ENCODE measurements around the gene ZNF565. TPM values are rescaled to one million over a fixed set of nuclear protein-coding genes. Genes with fewer than 3 reads are reported as not detected.
A peak's percentile ranks its signal among the peaks of the same experiment; 100 is the strongest.

The ZNF565 gene
- total RNA-seq, 4 donors from 2014 or later = 3.6 to 9.8 (median 6.2) TPM

- Histone ChIP-seq H3K27me3 (no peaks in the 10 kb centered on the region), H3K4me1 (peaks cover 8% of the 10 kb centered on the region), H3K36me3 (peaks cover 66% of the 10 kb centered on the region), H3K27ac (no peak overlapping the region), H3K9me3 (no peaks in the 10 kb centered on the region), H3K4me3 (no peak overlapping the region)
- no peak for TF ChIP-seq POLR2AphosphoS5 (IDR thresholded peaks at IDR 0.05)
- TF ChIP-seq CTCF (IDR thresholded peaks at IDR 0.05) = no peak
- no peak for TF ChIP-seq EP300 (IDR thresholded peaks at IDR 0.05)
- no peak for TF ChIP-seq POLR2A (IDR thresholded peaks at IDR 0.05)
- DNase-seq (ENCODE audit: low spot score in 2 of 2) = no peak
- WGBS = 60% methylated on average over 5 of the region's 5 CpGs
Measured at GRCh38 chr19:36225219-36225892, 10.9 kb upstream of the ZNF565 start.

GRCh38 chr19:36222503-36222902 lies 8.0 kb upstream of the ZNF565 start:
- peaks cover 42% of the 10 kb centered on the region for H3K36me3 ChIP-seq
- no peak for DNase-seq (ENCODE audit: low spot score in 2 of 2)
- 97% methylated on average over 4 of the region's 4 CpGs for WGBS

GRCh38 chr19:36221474-36221873 lies 7.0 kb upstream of the ZNF565 start:
- H3K27ac ChIP-seq = no peak overlapping the region
- no peak overlapping the region for H3K4me3 ChIP-seq
- no peak for DNase-seq (ENCODE audit: low spot score in 2 of 2)
- H3K36me3 ChIP-seq = peaks cover 32% of the 10 kb centered on the region
- no peaks in the 10 kb centered on the region for H3K27me3 ChIP-seq
- TF ChIP-seq EP300 (IDR thresholded peaks at IDR 0.05) (no peak), POLR2AphosphoS5 (IDR thresholded peaks at IDR 0.05) (no peak)
- WGBS = 92% methylated on average over 4 of the region's 4 CpGs
- no peaks in the 10 kb centered on the region for H3K9me3 ChIP-seq
- peaks cover 12% of the 10 kb centered on the region for H3K4me1 ChIP-seq

More at GRCh38 chr19:36222503-36222902, 8.0 kb upstream of the ZNF565 start:
- no peaks in the 10 kb centered on the region for H3K9me3 ChIP-seq
- H3K27me3 ChIP-seq = no peaks in the 10 kb centered on the region
- no peak for TF ChIP-seq POLR2A (IDR thresholded peaks at IDR 0.05)
- no peak for TF ChIP-seq POLR2AphosphoS5 (IDR thresholded peaks at IDR 0.05)
- TF ChIP-seq EP300 (IDR thresholded peaks at IDR 0.05) = no peak
- TF ChIP-seq CTCF (IDR thresholded peaks at IDR 0.05) = no peak
- H3K27ac ChIP-seq = no peak overlapping the region
- peaks cover 8% of the 10 kb centered on the region for H3K4me1 ChIP-seq
- no peak overlapping the region for H3K4me3 ChIP-seq

DNA sequence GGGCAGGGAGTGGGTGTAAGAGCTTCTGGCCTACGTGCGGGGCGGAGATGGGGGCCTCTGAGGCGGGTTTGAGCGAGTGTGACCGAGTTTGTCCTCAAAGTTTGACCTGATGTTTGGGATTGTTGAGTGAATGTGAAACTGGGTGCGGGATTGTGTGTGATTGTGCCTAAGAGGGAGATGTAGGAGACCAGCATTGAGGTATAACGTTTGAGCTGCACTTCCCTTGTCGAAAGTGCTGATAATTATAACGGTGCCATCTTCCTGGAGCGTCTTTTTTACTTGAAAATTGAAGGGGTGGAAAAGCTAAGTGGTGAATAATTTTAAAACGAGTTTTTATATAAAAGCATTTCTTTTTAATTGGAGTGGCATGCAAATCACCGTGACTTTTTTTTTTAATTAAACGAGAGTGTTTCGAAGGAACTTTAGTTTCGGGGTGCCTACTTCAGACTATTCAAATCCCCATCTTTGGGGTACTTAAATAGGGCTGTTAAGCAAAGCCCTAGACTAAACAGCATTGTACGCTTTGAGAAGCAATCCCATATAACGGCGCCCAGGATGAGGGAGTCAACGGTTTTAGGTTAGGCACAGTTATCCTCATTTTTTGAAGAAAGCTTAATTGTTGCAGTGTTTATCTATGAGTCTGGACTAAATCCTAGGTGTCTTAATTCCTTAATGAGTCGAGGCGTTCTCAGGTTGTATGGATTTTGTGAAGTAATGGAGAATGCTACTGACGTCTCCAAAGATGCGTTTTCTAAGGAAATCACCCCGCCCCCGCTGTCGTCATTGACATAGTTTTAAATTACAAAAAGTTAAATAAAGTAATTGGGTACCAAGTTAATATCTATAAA lies 1.0 kb upstream of the ZNF565 start:
- H3K4me3 ChIP-seq = peak overlapping the region; percentile 75
- TF ChIP-seq POLR2AphosphoS5 (IDR thresholded peaks at IDR 0.05) (peak in 1 of 3 donors; percentile 2), POLR2A (IDR thresholded peaks at IDR 0.05) (no peak)
- H3K27me3 ChIP-seq = no peaks in the 10 kb centered on the region
- DNase-seq (ENCODE audit: low spot score in 2 of 2) = peak in 1 of 2 donors; percentile 49
- H3K36me3 ChIP-seq = peaks cover 3% of the 10 kb centered on the region
- no peaks in the 10 kb centered on the region for H3K9me3 ChIP-seq
- 1% methylated on average over 27 of the region's 27 CpGs for WGBS
- peak overlapping the region; percentile 92 for H3K27ac ChIP-seq
- peaks cover 24% of the 10 kb centered on the region for H3K4me1 ChIP-seq

GRCh38 chr19:36212895-36213294 lies 1.6 kb downstream of the ZNF565 start:
- 91% methylated on average over 2 of the region's 2 CpGs for WGBS
- Histone ChIP-seq H3K36me3 (no peaks in the 10 kb centered on the region), H3K4me3 (no peak overlapping the region), H3K4me1 (peaks cover 24% of the 10 kb centered on the region), H3K27ac (no peak overlapping the region), H3K9me3 (no peaks in the 10 kb centered on the region), H3K27me3 (no peaks in the 10 kb centered on the region)
- TF ChIP-seq POLR2A (IDR thresholded peaks at IDR 0.05) = no peak
- TF ChIP-seq POLR2AphosphoS5 (IDR thresholded peaks at IDR 0.05) = no peak
- TF ChIP-seq EP300 (IDR thresholded peaks at IDR 0.05) = no peak
- no peak for TF ChIP-seq CTCF (IDR thresholded peaks at IDR 0.05)
- peak in 1 of 2 donors; percentile 23 for DNase-seq (ENCODE audit: low spot score in 2 of 2)

DNA sequence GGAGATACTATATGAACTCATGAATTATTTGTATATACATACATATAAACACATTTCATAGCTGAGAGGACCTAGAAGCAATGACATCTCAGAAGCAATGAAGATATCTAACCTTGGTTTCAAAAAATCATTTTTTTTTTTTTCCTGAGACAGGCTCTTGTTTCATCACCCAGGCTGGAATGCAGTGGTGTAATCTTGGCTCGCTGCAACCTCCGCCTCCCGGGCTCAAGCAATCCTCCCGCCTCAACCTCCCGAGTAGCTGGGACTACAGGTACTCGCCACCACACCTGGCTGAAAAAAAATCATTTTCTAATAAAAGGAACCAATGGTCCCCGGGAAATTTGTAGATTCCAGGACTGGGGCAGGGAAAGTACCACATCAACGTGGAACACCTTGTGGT lies 4.0 kb downstream of the ZNF565 start:
- no peaks in the 10 kb centered on the region for H3K36me3 ChIP-seq
- H3K27ac ChIP-seq = no peak overlapping the region
- 93% methylated on average over 8 of the region's 8 CpGs for WGBS
- no peaks in the 10 kb centered on the region for H3K27me3 ChIP-seq
- TF ChIP-seq POLR2A (IDR thresholded peaks at IDR 0.05) (no peak), POLR2AphosphoS5 (IDR thresholded peaks at IDR 0.05) (no peak), CTCF (IDR thresholded peaks at IDR 0.05) (no peak), EP300 (IDR thresholded peaks at IDR 0.05) (no peak)
- no peaks in the 10 kb centered on the region for H3K9me3 ChIP-seq
- DNase-seq (ENCODE audit: low spot score in 2 of 2) = no peak
- H3K4me1 ChIP-seq = peaks cover 10% of the 10 kb centered on the region
- H3K4me3 ChIP-seq = no peak overlapping the region

Measured in suprapubic skin (tissue), 4 donors.